ENCODE measurements around the gene C2CD2.

- TF ChIP-seq CTCF (IDR thresholded peaks at IDR 0.05): no peak
- no peak for TF ChIP-seq POLR2A (IDR thresholded peaks at IDR 0.05)
These were observed 5.2 kb upstream of the C2CD2 start for GRCh38 chr21:41958886-41959563.

Data from tibial nerve (tissue), 3 donors.